Mesothelial cell of epicardium (in vitro differentiated cells): Measurements from ENCODE around the gene DZIP1L. TPM values are rescaled to one million over a fixed set of nuclear protein-coding genes. Genes with fewer than 3 reads are reported as not detected.

Source experiments
- DNase-seq, 2 experiments: peaks; one replicate each; pipeline ENCODE4 v3.0.0; 2021; ENCODE audit warnings: low spot score in 2 of 2; ENCODE audit not compliant: unreplicated experiment in 2 of 2
- H3K27ac Mint-ChIP-seq: 2 replicates; pipeline ENCODE4 v1.8.0; 2021; ENCODE audit warnings: mixed read lengths
- H3K27me3 Mint-ChIP-seq: 2 replicates; pipeline ENCODE4 v1.8.0; 2021; ENCODE audit warnings: low read depth, mixed read lengths
- H3K36me3 Mint-ChIP-seq: 2 replicates; pipeline ENCODE4 v1.8.0; 2021; ENCODE audit warnings: mixed read lengths
- H3K4me1 Mint-ChIP-seq: 2 replicates; pipeline ENCODE4 v1.8.0; 2021; ENCODE audit warnings: mixed read lengths
- H3K4me3 Mint-ChIP-seq: 2 replicates; pipeline ENCODE4 v1.8.0; 2021; ENCODE audit warnings: mild to moderate bottlenecking, moderate library complexity, mixed read lengths
- H3K9me3 Mint-ChIP-seq: 2 replicates; pipeline ENCODE4 v1.8.0; 2021; ENCODE audit warnings: mixed read lengths
- total RNA-seq: library from RNA; stranded (reverse); gene quantifications from 3 replicates; pipeline ENCODE4 v1.2.1, GENCODE V29; 2021
- TF ChIP-seq, protein P1 (sequence below): fragments of 200-600 bp; sonication (generic); IDR thresholded peaks from one replicate; pipeline ENCODE4 v1.5.0; 2021; ENCODE audit warnings: antibody characterized with exemption; ENCODE audit not compliant: unreplicated experiment

DZIP1L gene
- total RNA-seq, 1 donor from 2014 or later: 26.5 TPM

DNA sequence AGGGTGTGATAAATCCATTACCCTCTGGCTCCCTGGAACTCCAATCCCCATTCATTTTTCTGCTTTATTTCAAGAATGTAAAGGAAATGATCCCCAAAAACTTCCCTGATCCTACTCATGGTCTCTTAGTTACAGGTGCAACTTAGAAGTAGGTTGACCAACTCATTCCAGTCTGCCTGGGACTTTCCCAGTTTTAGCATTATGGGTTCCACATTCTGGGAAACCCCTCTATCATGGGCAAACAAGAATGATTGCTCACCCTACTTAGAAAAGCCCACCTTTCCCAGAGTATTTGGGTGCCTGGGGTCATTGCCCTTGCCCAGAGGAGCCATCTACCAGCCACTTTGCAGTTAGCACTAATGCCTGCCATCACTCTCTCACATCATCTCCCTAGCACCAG lies 89.9 kb downstream of the DZIP1L start:
- H3K4me3 Mint-ChIP-seq: no peak overlapping the region
- TF ChIP-seq, protein P1, sequence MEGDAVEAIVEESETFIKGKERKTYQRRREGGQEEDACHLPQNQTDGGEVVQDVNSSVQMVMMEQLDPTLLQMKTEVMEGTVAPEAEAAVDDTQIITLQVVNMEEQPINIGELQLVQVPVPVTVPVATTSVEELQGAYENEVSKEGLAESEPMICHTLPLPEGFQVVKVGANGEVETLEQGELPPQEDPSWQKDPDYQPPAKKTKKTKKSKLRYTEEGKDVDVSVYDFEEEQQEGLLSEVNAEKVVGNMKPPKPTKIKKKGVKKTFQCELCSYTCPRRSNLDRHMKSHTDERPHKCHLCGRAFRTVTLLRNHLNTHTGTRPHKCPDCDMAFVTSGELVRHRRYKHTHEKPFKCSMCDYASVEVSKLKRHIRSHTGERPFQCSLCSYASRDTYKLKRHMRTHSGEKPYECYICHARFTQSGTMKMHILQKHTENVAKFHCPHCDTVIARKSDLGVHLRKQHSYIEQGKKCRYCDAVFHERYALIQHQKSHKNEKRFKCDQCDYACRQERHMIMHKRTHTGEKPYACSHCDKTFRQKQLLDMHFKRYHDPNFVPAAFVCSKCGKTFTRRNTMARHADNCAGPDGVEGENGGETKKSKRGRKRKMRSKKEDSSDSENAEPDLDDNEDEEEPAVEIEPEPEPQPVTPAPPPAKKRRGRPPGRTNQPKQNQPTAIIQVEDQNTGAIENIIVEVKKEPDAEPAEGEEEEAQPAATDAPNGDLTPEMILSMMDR: no peak
- no peaks in the 10 kb centered on the region for H3K36me3 Mint-ChIP-seq
- H3K27me3 Mint-ChIP-seq: no peaks in the 10 kb centered on the region
- H3K9me3 Mint-ChIP-seq: no peaks in the 10 kb centered on the region
- no peak overlapping the region for H3K27ac Mint-ChIP-seq
- no peaks in the 10 kb centered on the region for H3K4me1 Mint-ChIP-seq
- DNase-seq: no peak

DNA sequence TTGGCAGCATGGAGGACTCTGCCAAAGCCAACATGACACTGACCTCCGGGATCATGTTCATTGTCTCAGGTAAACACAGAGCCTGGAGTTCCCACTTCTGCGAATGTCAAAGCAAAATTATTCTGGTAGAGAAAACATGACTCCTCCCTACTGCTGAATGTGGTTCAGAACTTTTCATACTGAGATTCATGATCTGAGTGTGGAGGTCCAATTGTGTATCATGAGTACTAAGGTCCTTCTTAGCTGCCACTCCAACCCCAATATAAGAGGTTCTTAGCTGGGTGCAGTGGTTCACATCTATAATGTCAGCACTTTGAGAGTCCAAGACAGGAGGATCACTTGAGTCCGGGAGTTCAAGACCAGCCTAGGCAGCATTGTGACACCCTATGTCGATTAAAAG lies 91.7 kb downstream of the DZIP1L start:
- DNase-seq: no peak
- no peaks in the 10 kb centered on the region for H3K4me1 Mint-ChIP-seq
- no peaks in the 10 kb centered on the region for H3K27me3 Mint-ChIP-seq
- H3K4me3 Mint-ChIP-seq: no peak overlapping the region
- no peak overlapping the region for H3K27ac Mint-ChIP-seq
- TF ChIP-seq, protein P1: no peak
- peaks cover under 1% of the 10 kb centered on the region for H3K36me3 Mint-ChIP-seq
- peaks cover 2% of the 10 kb centered on the region for H3K9me3 Mint-ChIP-seq

DNA sequence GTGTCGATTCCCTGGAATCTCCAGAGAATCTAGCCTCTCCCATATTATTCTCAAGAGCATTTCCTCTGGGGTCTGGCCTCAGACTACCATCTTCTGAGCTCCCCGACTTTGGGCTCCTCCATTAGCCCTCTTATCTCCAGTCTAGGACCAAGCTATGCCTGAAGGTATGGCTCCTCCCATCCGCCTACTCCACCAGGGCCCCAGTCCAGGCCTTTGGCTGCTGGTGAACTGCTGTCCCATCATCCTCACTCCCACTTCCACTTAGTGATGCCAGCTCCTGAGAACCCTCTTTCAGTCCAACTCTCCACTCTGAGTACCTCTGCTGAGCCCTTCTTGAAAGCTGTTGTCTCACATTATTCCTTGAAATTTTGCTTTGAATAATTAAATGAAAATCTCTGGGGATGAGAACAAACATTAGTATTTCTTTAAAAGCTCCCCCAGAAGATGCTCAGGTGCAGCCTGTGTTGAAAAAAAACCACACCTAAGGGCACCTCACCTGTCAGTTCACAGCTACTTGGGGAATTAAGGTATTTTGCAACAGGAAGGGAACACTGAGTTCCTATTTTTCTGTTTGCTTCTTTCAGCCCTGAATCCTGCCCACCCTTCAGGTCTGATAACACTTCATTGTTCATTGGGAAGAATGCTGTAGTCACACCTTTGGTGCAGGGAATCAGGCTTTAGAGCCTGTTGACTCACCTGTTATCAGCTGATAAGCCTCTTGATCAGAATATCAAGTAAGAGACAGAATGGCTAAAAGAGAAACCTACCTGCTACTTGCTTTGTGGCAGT lies 95.9 kb downstream of the DZIP1L start:
- DNase-seq: no peak
- H3K9me3 Mint-ChIP-seq: peaks cover 4% of the 10 kb centered on the region
- TF ChIP-seq, protein P1: no peak
- peaks cover 1% of the 10 kb centered on the region for H3K4me1 Mint-ChIP-seq
- H3K4me3 Mint-ChIP-seq: no peak overlapping the region
- peaks cover 2% of the 10 kb centered on the region for H3K36me3 Mint-ChIP-seq
- no peaks in the 10 kb centered on the region for H3K27me3 Mint-ChIP-seq
- H3K27ac Mint-ChIP-seq: no peak overlapping the region

DNA sequence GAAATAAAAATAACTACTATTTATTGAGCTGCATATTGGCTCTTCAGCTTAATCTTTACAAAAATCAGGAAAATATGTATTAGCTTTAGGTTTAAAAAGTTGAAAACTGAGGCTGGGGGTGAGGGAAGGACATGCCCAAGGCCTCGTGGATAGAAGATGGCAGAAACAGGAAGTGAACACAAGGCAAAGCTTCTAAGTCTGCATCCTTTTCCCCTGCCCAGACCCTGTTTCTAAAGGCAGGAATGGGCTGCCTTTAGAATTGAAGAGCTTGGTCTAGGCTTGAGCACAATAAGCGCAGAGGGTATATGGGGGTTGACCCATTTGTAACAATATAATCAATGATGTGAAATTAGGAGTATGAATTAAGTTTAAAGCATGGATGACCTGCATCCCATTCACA lies 99.3 kb downstream of the DZIP1L start:
- Mint-ChIP-seq H3K9me3 (peaks cover 4% of the 10 kb centered on the region), H3K4me1 (peaks cover 1% of the 10 kb centered on the region), H3K27me3 (no peaks in the 10 kb centered on the region), H3K27ac (no peak overlapping the region), H3K4me3 (no peak overlapping the region), H3K36me3 (peaks cover 2% of the 10 kb centered on the region)
- no peak for DNase-seq
- TF ChIP-seq, protein P1: no peak

DNA sequence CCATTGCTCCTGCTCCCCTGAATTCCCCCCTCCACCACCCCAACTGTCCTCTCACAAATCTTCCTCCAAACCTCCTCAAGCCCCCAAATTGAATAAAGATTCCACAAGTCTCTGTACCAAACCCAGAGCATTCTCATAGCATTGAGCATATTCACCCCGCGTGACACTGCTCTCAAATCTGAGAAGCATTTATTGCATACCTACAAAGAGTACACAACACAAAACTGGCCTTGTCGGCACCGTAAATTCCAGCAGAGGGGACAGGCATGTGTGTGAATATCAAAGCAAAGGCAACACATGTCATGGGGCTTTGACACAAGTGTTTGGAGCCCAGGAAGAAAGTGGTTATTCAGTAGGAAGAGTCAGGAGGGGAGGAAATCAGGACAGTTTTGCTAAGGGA lies 102.9 kb downstream of the DZIP1L start:
- H3K27ac Mint-ChIP-seq: no peak overlapping the region
- peaks cover 1% of the 10 kb centered on the region for H3K4me1 Mint-ChIP-seq
- TF ChIP-seq, protein P1: no peak
- no peak for DNase-seq
- H3K4me3 Mint-ChIP-seq: no peak overlapping the region
- H3K36me3 Mint-ChIP-seq: no peaks in the 10 kb centered on the region
- H3K9me3 Mint-ChIP-seq: no peaks in the 10 kb centered on the region
- H3K27me3 Mint-ChIP-seq: no peaks in the 10 kb centered on the region

Other genes with a start within 250 kb of the DZIP1L start
- gene CLDN18, start 105.4 kb downstream of the DZIP1L start, total RNA-seq: not detected in 3 replicates
- gene A4GNT, start 16.8 kb upstream of the DZIP1L start, total RNA-seq: not detected in 3 replicates
- gene DBR1, start 59.3 kb upstream of the DZIP1L start, total RNA-seq: 19.3 to 21.1 TPM (median 21.0 TPM) in 3 replicates
- 48.8 to 53.2 TPM (median 50.6 TPM) in 3 replicates for gene ARMC8, start 71.7 kb upstream of the DZIP1L start, total RNA-seq
- gene NME9, start 214.2 kb upstream of the DZIP1L start, total RNA-seq: 0.34 to 1.1 TPM (median 0.44 TPM) in 3 replicates
- gene MRAS, start 233.0 kb upstream of the DZIP1L start, total RNA-seq: 37.3 to 40.4 TPM (median 40.1 TPM) in 3 replicates